Lower leg skin (tissue), 4 donors: Measurements from ENCODE around the gene KCNMB1. TPM values are rescaled to one million over a fixed set of nuclear protein-coding genes. Genes with fewer than 3 reads are reported as not detected.

ENCODE experiments used
- DNase-seq, 2 donors: peaks; one replicate each; pipeline ENCODE4 v3.0.0-alpha.2; 2019; ENCODE audit warnings: low spot score in 2 of 2
- H3K4me3 ChIP-seq: fragments of 200-600 bp; sonication (generic); 2 replicates; pipeline ENCODE4 v1.5.1; 2017; ENCODE audit warnings: mild to moderate bottlenecking, low read depth; ENCODE audit not compliant: poor library complexity, severe bottlenecking
- CTCF ChIP-seq, 3 donors: fragments of 450-650 bp; IDR thresholded peaks; one replicate each; pipeline ENCODE4 v1.5.1; 2016; ENCODE audit warnings: antibody characterized with exemption in 3 of 3, mild to moderate bottlenecking in 3 of 3, moderate library complexity in 2 of 3
- POLR2A ChIP-seq, 2 donors: fragments of 450-650 bp; IDR thresholded peaks; one replicate each; pipeline ENCODE4 v1.6.1; 2016 to 2017; ENCODE audit warnings: antibody characterized with exemption in 2 of 2, mild to moderate bottlenecking in 1 of 2, moderate library complexity in 1 of 2
- WGBS, 2 donors: methylation state at CpG; one replicate each; pipeline ENCODE4 v1.1.5; 2018; 5-methylcytosine and 5-hydroxymethylcytosine counted together
- intact Hi-C: fragments of 100-400 bp; cut with DNase I; formaldehyde crosslinking; loops from one replicate; pipeline ENCODE4 v1.15.0; 2023; ENCODE audit warnings: low total_unique reads
- total RNA-seq, 4 donors: library from RNA; depleted of rRNA; stranded (reverse); fragments of >200 nt; gene quantifications; one replicate each; pipeline ENCODE4 v1.1.0, GENCODE V29; 2016

Gene KCNMB1
- total RNA-seq, 4 donors from 2014 or later, result 0.55 to 2.4 (median 1.1) TPM

DNA sequence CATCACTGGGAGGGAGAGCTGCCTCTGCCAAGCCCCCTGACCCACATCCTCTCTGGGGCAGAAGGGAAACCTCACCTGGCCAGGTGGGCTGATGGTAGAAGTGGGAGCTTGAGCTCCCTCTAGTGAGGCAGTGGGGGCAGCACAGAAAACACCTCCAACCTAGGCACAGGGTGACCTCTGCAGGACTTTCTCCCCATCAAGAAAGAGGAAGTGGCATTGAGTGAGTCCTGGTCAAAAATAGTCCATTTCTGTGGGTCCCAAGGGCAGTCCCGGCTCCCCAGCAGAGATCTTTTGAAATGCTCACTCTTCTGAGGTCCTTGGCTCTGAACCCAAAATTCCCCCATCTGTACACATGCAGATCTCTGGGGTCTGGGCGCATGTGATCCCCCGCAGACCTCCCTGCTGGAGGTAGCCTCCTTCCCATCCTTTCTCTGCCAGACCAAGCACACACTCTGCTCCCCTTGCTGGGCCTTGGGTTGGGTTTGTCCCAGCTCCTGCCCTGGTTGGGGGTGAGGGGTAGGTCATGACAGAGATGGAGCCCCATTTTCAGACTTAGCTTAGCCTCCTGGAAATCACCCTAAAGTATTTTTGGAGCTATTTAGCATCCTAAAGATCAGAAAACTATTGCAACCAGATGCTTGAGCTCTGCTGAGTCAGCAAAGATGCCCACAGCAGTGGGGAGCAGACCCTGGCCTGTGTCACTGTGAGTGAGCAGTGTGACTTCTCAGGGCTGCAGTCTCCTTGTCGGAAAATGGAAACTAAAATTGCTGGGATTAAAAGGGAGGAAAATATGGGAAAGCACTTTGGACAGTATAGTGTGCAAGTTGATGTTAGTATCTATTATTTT, 50.0 kb downstream of the KCNMB1 start:
- 81 to 92% methylated on average over 4 of the region's 4 CpGs for WGBS, 2 donors
- intact Hi-C loops, result loop anchor here (5.0 kb wide), 1 partner anchor 1363 kb away; no protein-coding TSS in a partner anchor
- H3K4me3 ChIP-seq, result no peak overlapping the region
- DNase-seq, result peak in 1 of 2 donors; percentile 82
- TF ChIP-seq POLR2A (IDR thresholded peaks at IDR 0.05) (no peak), CTCF (IDR thresholded peaks at IDR 0.05) (no peak)

DNA sequence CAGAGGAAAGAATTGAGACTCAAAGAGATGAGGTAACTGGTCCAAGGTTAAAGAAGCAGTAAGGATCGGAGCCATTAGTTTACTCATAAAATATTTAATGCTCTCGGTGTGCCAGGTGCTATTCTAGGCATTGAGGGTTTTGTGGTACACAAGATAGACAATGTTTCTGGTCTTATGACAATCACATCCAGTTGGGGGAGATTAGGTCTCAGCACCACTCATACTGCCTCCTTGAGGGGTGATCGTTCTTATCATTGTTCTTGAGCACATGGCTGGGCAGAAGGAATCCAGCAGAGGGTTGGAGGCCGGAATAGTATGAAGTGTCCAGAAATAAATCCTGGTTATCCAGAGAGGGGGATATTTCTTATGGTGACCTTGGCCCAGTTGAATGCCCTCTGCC, 50.9 kb downstream of the KCNMB1 start:
- intact Hi-C loops, result loop anchor here (5.0 kb wide), 1 partner anchor 1364 kb away; no protein-coding TSS in a partner anchor
- TF ChIP-seq POLR2A (IDR thresholded peaks at IDR 0.05), result no peak
- TF ChIP-seq CTCF (IDR thresholded peaks at IDR 0.05), result no peak
- 86 to 96% methylated on average over 4 of the region's 4 CpGs for WGBS, 2 donors
- H3K4me3 ChIP-seq, result no peak overlapping the region
- peak in 1 of 2 donors; percentile 1 for DNase-seq

GRCh38 chr5:170337045-170337733, 52.0 kb downstream of the KCNMB1 start:
- WGBS, 2 donors, result 62 to 69% methylated on average over 9 of the region's 9 CpGs
- intact Hi-C loops, result loop anchor here (5.0 kb wide), 1 partner anchor 1365 kb away; no protein-coding TSS in a partner anchor
- TF ChIP-seq POLR2A (IDR thresholded peaks at IDR 0.05) (no peak), CTCF (IDR thresholded peaks at IDR 0.05) (no peak)
- H3K4me3 ChIP-seq, result no peak overlapping the region
- DNase-seq, result peak in 1 of 2 donors; percentile 20

GRCh38 chr5:170336065-170336464, 53.1 kb downstream of the KCNMB1 start:
- WGBS, 2 donors, result 87 to 90% methylated on average over 6 of the region's 6 CpGs
- TF ChIP-seq POLR2A (IDR thresholded peaks at IDR 0.05) (no peak), CTCF (IDR thresholded peaks at IDR 0.05) (no peak)
- peak in 1 of 2 donors; percentile 29 for DNase-seq
- intact Hi-C loops, result loop anchor here (5.0 kb wide), 1 partner anchor 1366 kb away; no protein-coding TSS in a partner anchor
- H3K4me3 ChIP-seq, result no peak overlapping the region

- DNase-seq, result peak in 1 of 2 donors; percentile 54
These were observed 54.5 kb downstream of the KCNMB1 start for GRCh38 chr5:170334626-170335025.

More at GRCh38 chr5:170334626-170335025, 54.5 kb downstream of the KCNMB1 start:
- no peak overlapping the region for H3K4me3 ChIP-seq
- TF ChIP-seq CTCF (IDR thresholded peaks at IDR 0.05) (no peak), POLR2A (IDR thresholded peaks at IDR 0.05) (no peak)
- intact Hi-C loops, result loop anchor here (5.0 kb wide), 1 partner anchor 1368 kb away; no protein-coding TSS in a partner anchor
- 76 to 80% methylated on average over 5 of the region's 5 CpGs for WGBS, 2 donors
